GM12878 (cell line): ENCODE results near the gene CENPH. TPM values are rescaled to one million over a fixed set of nuclear protein-coding genes. Genes with fewer than 3 reads are reported as not detected.

Experiments used
- BCL3 ChIP-seq: IDR thresholded peaks from 2 replicates; pipeline ENCODE4 v1.6.1; 2011; ENCODE audit warnings: borderline replicate concordance, low read depth, mild to moderate bottlenecking, moderate library complexity, low read length; ENCODE audit not compliant: insufficient read depth, poor library complexity, severe bottlenecking
- BHLHE40 ChIP-seq, 2 experiments: fragments of 450-650 bp in 1 of 2; IDR thresholded peaks; 2 replicates each; pipeline ENCODE4 v1.6.1; 2011 to 2017; ENCODE audit warnings: low read depth in 2 of 2, borderline replicate concordance in 1 of 2, improper control_type of control experiment in 1 of 2, low read length in 1 of 2, mild to moderate bottlenecking in 1 of 2
- CEBPZ ChIP-seq: fragments of 150-350 bp; IDR thresholded peaks from 2 replicates; pipeline ENCODE4 v1.6.1; 2016; ENCODE audit warnings: low read depth, low read length
- CREM ChIP-seq: IDR thresholded peaks from 2 replicates; pipeline ENCODE4 v1.6.1; 2014; ENCODE audit warnings: antibody characterized with exemption, low read depth
- E4F1 ChIP-seq: fragments of 450-650 bp; IDR thresholded peaks from 2 replicates; pipeline ENCODE4 v1.6.1; 2018; ENCODE audit warnings: borderline replicate concordance, mild to moderate bottlenecking; ENCODE audit not compliant: partially characterized antibody
- ETV6 ChIP-seq, 2 experiments: fragments of 450-650 bp in 1 of 2; IDR thresholded peaks in 1 of 2; conservative IDR thresholded peaks in 1 of 2; 2 replicates each; pipeline ENCODE4 v1.6.1; 2014; ENCODE audit warnings: antibody characterized with exemption in 1 of 2, borderline replicate concordance in 1 of 2, low read depth in 1 of 2, mild to moderate bottlenecking in 1 of 2, moderate library complexity in 1 of 2
- EZH2 ChIP-seq: IDR thresholded peaks from 2 replicates; pipeline ENCODE4 v1.6.1; 2012; ENCODE audit warnings: low read depth, mild to moderate bottlenecking, control low read depth, inconsistent platforms, low read length, borderline replicate concordance; ENCODE audit not compliant: control insufficient read depth
- FOXM1 ChIP-seq: IDR thresholded peaks from 2 replicates; pipeline ENCODE4 v1.6.1; 2012; ENCODE audit warnings: low read depth, mild to moderate bottlenecking, inconsistent platforms, low read length, moderate library complexity
- GATAD2B ChIP-seq: fragments of 450-650 bp; conservative IDR thresholded peaks from 2 replicates; pipeline ENCODE4 v1.6.1; 2017; ENCODE audit warnings: low read depth, mild to moderate bottlenecking, moderate library complexity
- LARP7 ChIP-seq: fragments of 450-650 bp; IDR thresholded peaks from 2 replicates; pipeline ENCODE4 v1.6.1; 2017; ENCODE audit warnings: mild to moderate bottlenecking
- MEF2B ChIP-seq: fragments of 450-650 bp; IDR thresholded peaks from 2 replicates; pipeline ENCODE4 v1.6.1; 2018; ENCODE audit warnings: mild to moderate bottlenecking, moderate library complexity; ENCODE audit not compliant: partially characterized antibody, poor library complexity, severe bottlenecking
- MYC ChIP-seq: IDR thresholded peaks from 2 replicates; pipeline ENCODE4 v1.6.1; 2011; ENCODE audit warnings: mild to moderate bottlenecking, low read length, moderate library complexity, inconsistent platforms; ENCODE audit not compliant: insufficient read depth, insufficient replicate concordance, insufficient read length, severe bottlenecking
- NFYA ChIP-seq: IDR thresholded peaks from 2 replicates; pipeline ENCODE4 v1.6.1; 2011; ENCODE audit warnings: low read depth, mild to moderate bottlenecking, low read length, improper control_type of control experiment, borderline replicate concordance
- NR2C2 ChIP-seq: IDR thresholded peaks from 2 replicates; pipeline ENCODE4 v1.6.1; 2011; ENCODE audit warnings: borderline replicate concordance, low read depth; ENCODE audit not compliant: control insufficient read depth, insufficient read length
- RAD51 ChIP-seq: fragments of 450-650 bp; IDR thresholded peaks from 2 replicates; pipeline ENCODE4 v1.6.1; 2016; ENCODE audit warnings: moderate library complexity, mild to moderate bottlenecking, inconsistent platforms
- RCOR1 ChIP-seq: conservative IDR thresholded peaks from 2 replicates; pipeline ENCODE4 v1.6.1; 2012; ENCODE audit warnings: low read depth, low read length, improper control_type of control experiment
- SMARCA5 ChIP-seq: fragments of 450-650 bp; IDR thresholded peaks from 2 replicates; pipeline ENCODE4 v1.6.1; 2017; ENCODE audit warnings: mild to moderate bottlenecking
- SPI1 ChIP-seq: IDR thresholded peaks from 2 replicates; pipeline ENCODE4 v1.6.1; 2011; ENCODE audit warnings: low read depth, mild to moderate bottlenecking, low read length, moderate library complexity, borderline replicate concordance; ENCODE audit not compliant: insufficient read depth
- SREBF1 ChIP-seq: IDR thresholded peaks from 2 replicates; pipeline ENCODE4 v1.6.1; 2012; ENCODE audit warnings: mild to moderate bottlenecking, low read length
- TCF12 ChIP-seq: IDR thresholded peaks from 2 replicates; pipeline ENCODE4 v1.6.1; 2011; ENCODE audit warnings: low read depth, mild to moderate bottlenecking, low read length
- polyA plus RNA-seq, 11 experiments: library from polyadenylated mRNA; depleted of rRNA in 4 of 11; unstranded in 6 of 11; stranded (reverse) in 5 of 11; fragments of >200 nt; fragmentation: Nextera tagmentation in 4 of 11; fragmentation: Illumina TruSeq in 1 of 11; extraction: Ambion mirVana in 4 of 11; extraction: Trizol in 1 of 11; gene quantifications; 1 replicate in 1 of 11; 2 replicates in 10 of 11; pipeline versions ENCODE4 v1.2.1 to v1.2.3, GENCODE V29; 2011 to 2016; ENCODE audit warnings: inconsistent platforms in 2 of 11, missing spikeins in 2 of 11, low read depth in 1 of 11
- total RNA-seq, 4 experiments: library from RNA; depleted of rRNA in 3 of 4; stranded (reverse); fragments of >200 nt in 3 of 4; fragmentation: Illumina TruSeq in 1 of 4; extraction: Trizol in 1 of 4; gene quantifications; 2 replicates each; pipeline versions ENCODE4 v1.2.1 to v1.2.3, GENCODE V29; 2013 to 2021

Gene CENPH
- total and polyA plus RNA-seq, 10 of the 15 experiments (the other 5 are each of a cell fraction or from before 2014, with no cell fraction given), result 7.3 to 65.6 (median 45.9) TPM

GRCh38 chr5:69166686-69167492, 22.5 kb upstream of the CENPH start, which contains the start of gene CCNB1 (continued):
- no peak for TF ChIP-seq CEBPZ
- TF ChIP-seq BCL3, result no peak
- TF ChIP-seq MYC, result peak; percentile 23
- TF ChIP-seq SREBF1, result no peak
- TF ChIP-seq GATAD2B, result peak; percentile 70
- peak; percentile 100 for TF ChIP-seq FOXM1
- no peak; the same call in 1 of the 2 replicates for TF ChIP-seq CREM
- no peak for TF ChIP-seq SPI1
- TF ChIP-seq EZH2, result no peak
- TF ChIP-seq SMARCA5, result no peak
- no peak for TF ChIP-seq MEF2B
- no peak for TF ChIP-seq NR2C2
- TF ChIP-seq RCOR1, result no peak
- peak; percentile 31; the same call in 1 of the 2 replicates for TF ChIP-seq NFYA
- TF ChIP-seq ETV6 (conservative IDR thresholded peaks at IDR 0.05 in 1 of 2, IDR thresholded peaks at IDR 0.05 in 1 of 2; ENCODE audit: borderline replicate concordance in 1 of 2, low read depth in 1 of 2), result no peak
- peak; percentile 19 for TF ChIP-seq E4F1
- peak in 1 of 2 experiments; percentile 72; a peak in 2 of 4 replicates for TF ChIP-seq BHLHE40 (IDR thresholded peaks at IDR 0.05; ENCODE audit: borderline replicate concordance in 1 of 2, low read depth in 2 of 2, low read length in 1 of 2)
- TF ChIP-seq LARP7, result peak; percentile 22; the same call in 1 of the 2 replicates
- peak; percentile 66; the same call in 1 of the 2 replicates for TF ChIP-seq TCF12
- peak; percentile 80; the same call in 1 of the 2 replicates for TF ChIP-seq RAD51
